Esophagus squamous epithelium (tissue), 4 donors: ENCODE measurements around the gene COL20A1.

Source experiments
- CTCF ChIP-seq, 6 experiments: fragments of 450-650 bp in 4 of 6; fragments of 200-600 bp in 2 of 6; sonication (generic) in 2 of 6; IDR thresholded peaks; one replicate each; pipeline ENCODE4 v1.5.1; 2016 to 2019; ENCODE audit warnings: antibody characterized with exemption in 6 of 6, mild to moderate bottlenecking in 4 of 6, moderate library complexity in 4 of 6
- POLR2A ChIP-seq, 4 donors: fragments of 450-650 bp; IDR thresholded peaks; one replicate each; pipeline ENCODE4 v1.6.1; 2017; ENCODE audit warnings: antibody characterized with exemption in 4 of 4, mild to moderate bottlenecking in 4 of 4, moderate library complexity in 3 of 4

- TF ChIP-seq CTCF (IDR thresholded peaks at IDR 0.05): no peak
- TF ChIP-seq POLR2A (IDR thresholded peaks at IDR 0.05): no peak
Observed at GRCh38 chr20:63317061-63317460, 24.1 kb downstream of the COL20A1 start.
